Body of pancreas (tissue), 4 donors: ENCODE data around the gene IDE. TPM values are rescaled to one million over a fixed set of nuclear protein-coding genes. Genes with fewer than 3 reads are reported as not detected.

Source experiments
- ATAC-seq: fragments of 150-250 bp; one replicate; pipeline ENCODE4 v1.9.1; 2016
- DNase-seq, 4 donors: peaks; one replicate each; pipeline ENCODE4 v3.0.0-alpha.2; 2019
- H3K27ac ChIP-seq, 4 donors: fragments of 200-600 bp; sonication (generic); 1 replicate in 3 of 4; 2 replicates in 1 of 4; pipeline versions ENCODE4 v1.5.1 to v1.6.1; 2016 to 2019; ENCODE audit warnings: mild to moderate bottlenecking in 1 of 4, mixed read lengths in 1 of 4, moderate library complexity in 1 of 4
- H3K27me3 ChIP-seq, 2 donors: fragments of 200-600 bp; sonication (generic); one replicate each; pipeline ENCODE4 v1.6.0; 2016; ENCODE audit warnings: mild to moderate bottlenecking in 1 of 2
- H3K36me3 ChIP-seq, 2 donors: fragments of 200-600 bp; sonication (generic); replicated peaks in 1 of 2; 2 replicates each; pipeline ENCODE4 v1.5.1; 2016; ENCODE audit warnings: low read depth in 2 of 2; ENCODE audit not compliant: insufficient read depth in 1 of 2
- H3K4me1 ChIP-seq: fragments of 200-600 bp; sonication (generic); one replicate; pipeline ENCODE4 v1.6.0; 2016
- H3K4me3 ChIP-seq, 2 donors: fragments of 200-600 bp; sonication (generic); 1 replicate in 1 of 2; 2 replicates in 1 of 2; pipeline ENCODE4 v1.5.1; 2016 to 2019
- H3K9me3 ChIP-seq, 3 donors: fragments of 200-600 bp; sonication (generic); 1 replicate in 2 of 3; 2 replicates in 1 of 3; pipeline ENCODE4 v1.5.1; 2016
- POLR2A ChIP-seq, 3 donors: fragments of 450-650 bp; IDR thresholded peaks; one replicate each; pipeline ENCODE4 v1.6.1; 2016; ENCODE audit warnings: antibody characterized with exemption in 3 of 3, mild to moderate bottlenecking in 2 of 3
- WGBS, 2 donors: methylation state at CpG; one replicate each; pipeline ENCODE4 v1.1.5; 2017; 5-methylcytosine and 5-hydroxymethylcytosine counted together
- intact Hi-C: fragments of 100-400 bp; cut with DNase I; formaldehyde crosslinking; loops from one replicate; pipeline ENCODE4 v1.15.1; 2023
- total RNA-seq, 2 donors: library from RNA; depleted of rRNA; stranded (reverse); fragments of >200 nt; gene quantifications; one replicate each; pipeline ENCODE4 v1.1.0, GENCODE V29; 2016
- TF ChIP-seq, protein P1 (sequence below), 7 experiments: fragments of 450-650 bp in 4 of 7; fragments of 200-600 bp in 3 of 7; sonication (generic) in 3 of 7; IDR thresholded peaks; one replicate each; pipeline ENCODE4 v1.5.1; 2016 to 2019; ENCODE audit warnings: antibody characterized with exemption in 7 of 7

Gene IDE
- total RNA-seq, 2 donors from 2014 or later: 13.8 to 19.5 TPM

DNA sequence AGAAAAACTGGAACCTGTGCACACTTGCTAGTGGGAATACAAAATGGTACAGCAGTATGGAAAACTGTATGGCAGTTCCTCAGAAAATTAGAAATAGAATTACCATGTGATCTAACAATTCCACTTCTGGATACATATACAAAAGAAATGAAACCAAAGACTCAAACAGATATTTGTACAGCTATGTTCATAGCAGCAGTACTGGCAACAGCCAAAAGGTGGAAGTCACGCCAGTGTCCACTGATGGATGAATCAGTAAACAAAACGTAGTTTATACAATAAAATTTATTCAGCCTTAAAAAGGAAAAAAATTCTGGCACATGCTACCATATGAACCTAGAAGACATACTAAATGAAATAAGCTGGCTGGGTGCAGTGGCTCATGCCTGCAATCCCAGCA lies 23.0 kb downstream of the IDE start:
- Histone ChIP-seq H3K4me3 (no peak overlapping the region), H3K27ac (no peak overlapping the region), H3K36me3 (no peaks in the 10 kb centered on the region), H3K27me3 (no peaks in the 10 kb centered on the region), H3K4me1 (no peaks in the 10 kb centered on the region), H3K9me3 (peaks cover 0 to 7% (median 0%) of the 10 kb centered on the region in 3 donors)
- DNase-seq (no peak), ATAC-seq (no peak)
- 87% methylated on average over 2 of the region's 2 CpGs for WGBS, 2 donors
- intact Hi-C loops: no loop called here
- TF ChIP-seq, protein P1, sequence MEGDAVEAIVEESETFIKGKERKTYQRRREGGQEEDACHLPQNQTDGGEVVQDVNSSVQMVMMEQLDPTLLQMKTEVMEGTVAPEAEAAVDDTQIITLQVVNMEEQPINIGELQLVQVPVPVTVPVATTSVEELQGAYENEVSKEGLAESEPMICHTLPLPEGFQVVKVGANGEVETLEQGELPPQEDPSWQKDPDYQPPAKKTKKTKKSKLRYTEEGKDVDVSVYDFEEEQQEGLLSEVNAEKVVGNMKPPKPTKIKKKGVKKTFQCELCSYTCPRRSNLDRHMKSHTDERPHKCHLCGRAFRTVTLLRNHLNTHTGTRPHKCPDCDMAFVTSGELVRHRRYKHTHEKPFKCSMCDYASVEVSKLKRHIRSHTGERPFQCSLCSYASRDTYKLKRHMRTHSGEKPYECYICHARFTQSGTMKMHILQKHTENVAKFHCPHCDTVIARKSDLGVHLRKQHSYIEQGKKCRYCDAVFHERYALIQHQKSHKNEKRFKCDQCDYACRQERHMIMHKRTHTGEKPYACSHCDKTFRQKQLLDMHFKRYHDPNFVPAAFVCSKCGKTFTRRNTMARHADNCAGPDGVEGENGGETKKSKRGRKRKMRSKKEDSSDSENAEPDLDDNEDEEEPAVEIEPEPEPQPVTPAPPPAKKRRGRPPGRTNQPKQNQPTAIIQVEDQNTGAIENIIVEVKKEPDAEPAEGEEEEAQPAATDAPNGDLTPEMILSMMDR (IDR thresholded peaks at IDR 0.05): no peak
- TF ChIP-seq POLR2A (IDR thresholded peaks at IDR 0.05): no peak

DNA sequence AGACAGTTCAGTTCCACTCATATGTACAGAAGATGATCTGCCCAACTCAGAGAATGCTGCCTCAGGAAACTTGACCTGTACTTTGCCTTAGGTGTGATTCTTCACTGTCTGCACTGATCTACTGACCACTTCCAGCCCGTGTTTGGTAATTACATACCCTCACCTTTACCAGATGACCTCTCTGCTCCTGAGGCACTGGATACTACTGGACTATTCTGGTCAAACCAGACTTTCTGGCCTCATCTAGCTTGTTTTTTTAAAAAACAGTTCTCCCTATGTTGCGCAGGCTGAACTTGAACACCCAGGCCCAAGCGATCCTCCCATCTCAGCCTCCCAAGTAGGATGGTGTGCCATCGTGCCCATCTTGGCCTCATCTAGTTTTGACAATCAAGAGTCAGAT lies 26.2 kb downstream of the IDE start:
- no peak overlapping the region for H3K4me3 ChIP-seq
- ATAC-seq: no peak
- no peaks in the 10 kb centered on the region for H3K4me1 ChIP-seq
- intact Hi-C loops: no loop called here
- no peaks in the 10 kb centered on the region for H3K27me3 ChIP-seq
- H3K27ac ChIP-seq: no peak overlapping the region
- no peak for DNase-seq
- H3K36me3 ChIP-seq: no peaks in the 10 kb centered on the region
- no peaks in the 10 kb centered on the region for H3K9me3 ChIP-seq
- WGBS, 2 donors: 88 to 94% methylated on average over 3 to 4 of the region's 4 CpGs
- TF ChIP-seq, protein P1 (IDR thresholded peaks at IDR 0.05): no peak

DNA sequence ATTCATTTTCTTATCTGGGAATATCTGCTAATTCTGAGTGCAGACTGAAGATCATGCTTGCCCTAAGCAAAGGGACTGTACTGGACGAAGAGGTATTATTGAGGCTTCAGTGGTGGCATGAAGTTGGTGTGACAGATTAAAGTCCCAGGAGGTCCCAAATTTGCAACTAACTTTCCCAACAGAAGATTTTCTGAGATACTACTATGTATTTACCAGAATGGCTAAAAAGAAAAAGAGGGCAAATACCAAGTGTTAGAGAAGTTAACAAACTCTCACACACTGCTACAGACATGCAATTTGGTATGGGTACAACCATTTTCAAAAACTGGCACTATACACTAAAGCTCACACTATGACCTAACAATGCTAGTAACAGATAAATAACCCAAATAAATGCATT lies 28.3 kb downstream of the IDE start:
- Histone ChIP-seq H3K36me3 (no peaks in the 10 kb centered on the region), H3K4me1 (no peaks in the 10 kb centered on the region), H3K27ac (no peak overlapping the region), H3K4me3 (no peak overlapping the region), H3K27me3 (no peaks in the 10 kb centered on the region), H3K9me3 (no peaks in the 10 kb centered on the region)
- intact Hi-C loops: no loop called here
- ATAC-seq: no peak
- TF ChIP-seq, protein P1 (IDR thresholded peaks at IDR 0.05): no peak
- no peak for TF ChIP-seq POLR2A (IDR thresholded peaks at IDR 0.05)
- 83 to 100% methylated on average over 1 of the region's 1 CpG for WGBS, 2 donors
- DNase-seq: no peak

DNA sequence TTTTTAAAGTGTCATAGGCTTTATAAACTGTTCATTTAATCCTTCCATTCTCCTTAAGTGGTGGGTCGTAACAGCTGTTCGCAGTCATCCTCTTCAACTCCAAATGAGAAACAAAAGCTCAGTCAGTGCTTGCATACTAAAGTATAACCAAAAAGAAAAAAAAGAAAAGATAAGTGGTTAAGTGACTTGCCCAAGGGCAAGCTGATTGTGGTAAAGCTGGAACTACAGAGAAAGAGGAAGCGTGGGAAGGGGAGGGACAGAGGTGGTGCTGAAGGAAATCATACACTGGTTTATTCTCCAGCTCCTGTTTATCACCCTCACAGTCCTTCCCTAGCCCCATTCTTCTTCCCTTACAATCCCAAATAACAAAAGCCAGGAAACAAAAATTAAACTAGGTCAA lies 29.6 kb downstream of the IDE start:
- 37 to 54% methylated on average over 3 of the region's 3 CpGs for WGBS, 2 donors
- Histone ChIP-seq H3K27me3 (no peaks in the 10 kb centered on the region), H3K36me3 (no peaks in the 10 kb centered on the region), H3K9me3 (no peaks in the 10 kb centered on the region), H3K4me1 (no peaks in the 10 kb centered on the region), H3K4me3 (no peak overlapping the region), H3K27ac (no peak overlapping the region)
- no peak for ATAC-seq
- intact Hi-C loops: no loop called here
- DNase-seq: no peak
- TF ChIP-seq POLR2A (IDR thresholded peaks at IDR 0.05): no peak
- TF ChIP-seq, protein P1 (IDR thresholded peaks at IDR 0.05): no peak

DNA sequence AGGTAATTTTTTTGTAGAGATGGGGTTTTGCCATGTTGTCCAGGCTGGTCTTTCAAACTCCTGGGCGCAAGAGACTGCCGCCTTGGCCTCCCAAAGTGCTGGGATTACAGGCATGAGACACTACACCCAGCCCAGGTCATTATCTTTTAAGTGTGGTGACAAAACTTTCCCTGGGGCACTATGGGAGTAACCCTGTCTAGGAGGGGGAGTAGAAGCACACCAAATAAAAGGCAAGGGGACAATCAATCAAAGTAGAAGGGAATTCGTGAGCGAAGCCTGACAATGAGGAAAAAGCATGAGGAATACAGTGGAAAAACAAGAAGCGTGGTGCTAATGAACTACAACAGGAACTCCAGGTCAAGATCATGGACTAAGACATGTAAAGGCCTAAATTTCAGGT lies 31.4 kb downstream of the IDE start:
- no peak for DNase-seq
- WGBS, 2 donors: 85 to 93% methylated on average over 5 of the region's 5 CpGs
- Histone ChIP-seq H3K27me3 (no peaks in the 10 kb centered on the region), H3K4me1 (peaks cover 14% of the 10 kb centered on the region), H3K4me3 (no peak overlapping the region), H3K27ac (no peak overlapping the region), H3K9me3 (no peaks in the 10 kb centered on the region), H3K36me3 (no peaks in the 10 kb centered on the region)
- intact Hi-C loops: no loop called here
- no peak for ATAC-seq
- TF ChIP-seq POLR2A (IDR thresholded peaks at IDR 0.05): no peak
- TF ChIP-seq, protein P1 (IDR thresholded peaks at IDR 0.05): no peak
